ENCODE results near the gene ADIPOR2. TPM values are rescaled to one million over a fixed set of nuclear protein-coding genes. Genes with fewer than 3 reads are reported as not detected.

The ADIPOR2 gene
- total RNA-seq, 1 experiment from 2014 or later: 31.7 TPM

DNA sequence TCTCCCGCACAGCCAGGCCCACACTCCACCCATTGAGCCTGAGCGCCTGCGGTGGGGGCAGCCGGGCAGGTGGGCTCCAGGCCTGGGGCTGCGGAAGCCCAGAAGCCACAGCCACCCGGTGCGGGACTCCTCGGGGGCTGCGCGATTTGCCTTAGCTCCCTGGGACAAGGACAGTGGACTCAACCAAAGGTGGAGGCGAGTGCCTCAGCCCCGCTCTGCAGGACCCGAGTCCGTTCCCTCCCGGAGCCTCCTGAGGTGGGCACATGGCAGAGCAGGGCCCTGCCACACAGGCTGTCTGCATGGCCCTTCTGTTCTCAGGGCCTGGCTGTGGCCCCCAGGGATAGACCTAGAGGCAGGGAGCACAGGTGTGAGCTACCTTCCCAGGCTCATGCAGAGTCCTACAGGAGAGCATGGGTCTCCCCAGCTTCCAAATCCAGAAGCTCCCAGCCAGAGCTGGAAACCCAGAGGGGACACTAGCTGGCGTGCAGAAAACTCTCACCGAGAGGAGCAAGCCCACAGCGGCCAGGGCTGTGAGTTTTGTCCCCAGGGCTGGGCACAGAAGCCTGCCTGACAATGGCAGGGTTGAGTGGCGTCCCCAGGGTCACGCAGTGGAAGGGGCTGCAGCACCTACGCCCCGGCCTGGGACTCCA, 107.2 kb downstream of the ADIPOR2 start:
- DNase-seq (ENCODE audit: low spot score): no peak

DNA sequence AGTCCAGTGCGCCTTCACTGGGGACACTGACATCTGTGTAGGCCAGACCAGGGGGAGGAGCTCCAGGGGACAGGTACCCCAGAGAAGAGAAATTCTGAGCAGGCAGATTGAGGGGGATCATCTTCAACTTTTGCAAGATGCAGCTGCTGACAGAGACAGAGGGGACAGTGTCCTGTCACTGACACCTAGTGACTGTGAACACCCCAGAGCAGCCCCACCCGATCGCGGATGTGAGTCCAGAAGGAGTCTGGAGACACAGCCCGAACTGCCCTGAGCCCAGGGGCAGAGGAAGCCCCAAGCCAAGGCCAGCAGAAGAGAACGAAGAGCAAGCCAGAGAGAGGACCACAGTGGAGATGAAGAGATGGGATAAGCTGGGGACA, 107.8 kb downstream of the ADIPOR2 start:
- no peak for DNase-seq (ENCODE audit: low spot score)

DNA sequence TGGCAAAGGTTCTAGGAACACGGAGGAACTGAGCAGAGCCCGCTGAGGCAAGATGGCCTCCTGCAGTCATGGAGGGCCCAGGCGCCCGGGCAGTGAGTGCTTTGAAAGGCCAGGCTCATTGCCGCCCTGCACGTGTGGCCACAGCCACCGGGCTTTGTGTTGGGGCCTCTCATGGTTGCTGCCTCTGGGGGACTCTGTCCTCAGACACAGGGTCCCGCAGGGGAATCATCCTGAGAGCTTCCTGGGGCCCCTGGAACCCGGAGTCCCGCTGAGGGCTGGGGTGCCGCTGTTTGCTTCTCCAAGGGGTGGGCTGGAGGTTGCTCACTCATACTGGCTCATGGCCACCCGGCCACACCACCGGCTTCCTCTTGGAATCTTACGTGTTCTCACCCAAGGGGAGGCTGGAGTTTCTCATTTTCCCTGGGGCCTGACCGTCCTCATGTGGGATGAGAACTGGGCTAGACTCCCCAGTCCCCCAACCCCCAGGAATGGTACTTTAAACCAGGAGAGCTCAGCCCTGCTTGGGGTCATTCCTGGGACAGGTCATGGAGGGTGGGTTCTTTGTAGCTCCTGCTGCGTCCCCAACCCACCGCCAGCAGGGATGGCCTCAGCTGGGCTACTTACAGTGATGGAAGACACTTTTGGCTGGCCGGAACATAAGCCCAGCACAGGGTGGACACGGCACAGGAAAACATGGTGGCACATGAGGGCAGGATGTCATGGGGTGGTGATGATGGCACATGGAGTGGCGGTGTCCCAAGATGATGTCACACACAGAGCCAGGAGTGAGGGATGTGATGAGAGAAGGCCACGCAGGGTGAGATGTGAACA, 108.4 kb downstream of the ADIPOR2 start:
- no peak for DNase-seq (ENCODE audit: low spot score)

DNA sequence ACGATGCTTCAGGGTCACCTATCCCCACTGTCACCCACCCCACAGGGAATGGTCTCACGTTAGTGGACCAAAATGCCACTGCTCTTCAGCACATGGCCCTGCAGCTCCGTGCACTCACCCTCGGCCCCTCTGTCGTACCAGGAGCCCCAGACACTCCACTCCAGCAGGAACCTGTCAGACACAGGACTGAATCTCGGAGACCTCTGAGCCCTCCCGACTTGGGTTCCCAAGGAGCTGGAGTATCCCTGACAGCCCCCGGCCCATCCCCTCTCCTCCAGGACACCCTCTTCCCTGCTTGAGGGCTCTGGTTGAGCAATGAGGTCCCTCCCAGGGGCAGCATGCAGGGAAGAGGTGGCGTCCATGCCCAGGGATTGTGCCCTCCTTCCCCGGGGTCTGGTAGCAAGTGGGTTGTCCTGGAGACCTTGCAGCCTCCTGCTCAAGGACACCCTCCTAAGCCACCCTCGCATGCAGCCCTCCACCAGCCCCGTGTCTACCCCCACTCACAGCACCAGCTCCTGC, 109.1 kb downstream of the ADIPOR2 start:
- no peak for DNase-seq (ENCODE audit: low spot score)

DNA sequence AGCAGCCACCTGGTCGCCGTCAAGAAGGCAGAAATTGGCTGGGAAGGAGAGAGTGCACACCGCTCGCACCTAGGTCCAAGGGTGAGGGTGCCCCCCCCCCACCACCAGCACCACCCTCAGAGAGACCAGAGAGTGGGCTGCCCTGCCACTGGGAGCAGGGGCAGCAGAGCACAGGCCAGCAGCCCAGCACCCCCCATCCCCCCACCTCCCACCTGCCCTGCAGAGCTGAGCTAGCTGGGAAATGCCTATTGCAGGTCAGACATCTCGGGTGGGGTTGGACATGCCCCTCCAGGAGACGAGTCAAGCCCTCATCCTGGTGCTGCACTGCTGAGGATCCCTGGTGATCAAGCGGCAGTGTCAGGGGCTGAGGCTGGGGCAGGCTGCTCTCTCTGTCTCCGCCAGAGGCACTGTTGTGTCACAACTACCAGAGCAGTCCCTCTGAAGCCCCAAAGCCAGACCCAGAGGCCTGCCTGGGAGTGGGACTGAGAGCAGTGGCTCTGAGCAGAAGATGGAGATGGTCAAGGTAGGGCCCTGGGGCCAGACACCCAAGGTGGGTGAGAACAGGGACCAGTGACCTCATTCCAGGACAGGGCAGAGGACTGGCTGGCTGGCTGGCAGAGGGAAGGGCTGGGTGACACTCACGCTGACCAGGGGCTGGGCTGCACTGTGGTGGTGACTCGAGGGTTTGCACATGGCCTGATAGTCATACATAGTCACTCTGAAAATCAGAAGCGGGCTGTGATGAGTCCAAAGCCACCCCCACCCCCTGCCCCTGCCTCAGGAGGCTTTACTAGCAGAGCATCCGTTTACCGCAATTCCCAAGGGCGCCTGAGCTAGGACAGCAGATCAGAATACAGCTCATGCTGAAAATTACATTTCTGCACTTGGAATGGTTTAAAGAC, 109.8 kb downstream of the ADIPOR2 start:
- peak; percentile 33 for DNase-seq (ENCODE audit: low spot score)

DNA sequence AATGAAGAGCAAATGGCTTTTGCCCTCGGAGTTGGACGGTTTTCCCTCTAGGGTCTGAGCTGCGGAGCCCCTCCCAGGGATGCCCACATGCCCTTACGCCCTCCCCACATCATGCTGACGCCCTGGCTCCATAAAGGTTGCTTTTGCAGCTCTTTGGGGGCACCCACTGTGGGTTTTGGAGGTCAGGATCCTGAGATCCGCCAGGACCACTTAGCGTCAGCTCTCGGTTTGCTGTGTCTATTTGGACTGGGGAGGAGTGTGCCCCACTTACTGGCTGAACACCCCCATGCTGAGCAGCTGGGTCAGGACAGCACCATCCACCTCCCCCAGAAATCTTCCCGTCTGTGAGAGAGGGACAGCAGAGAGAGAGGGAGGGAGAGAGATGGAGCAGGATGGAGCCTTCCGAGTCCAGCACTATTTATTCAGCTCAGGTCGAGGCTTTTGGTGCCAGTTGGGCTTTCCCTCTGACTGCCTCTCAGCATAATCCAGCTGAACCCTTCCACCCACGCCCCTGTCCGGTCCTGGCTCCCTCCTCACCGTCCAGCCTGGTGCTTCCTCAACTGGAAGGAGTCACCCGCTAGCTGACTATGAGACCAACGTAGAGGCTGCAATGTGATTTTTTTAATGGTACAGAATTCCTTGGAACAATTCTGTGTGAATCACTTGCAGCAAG, 110.6 kb downstream of the ADIPOR2 start:
- DNase-seq (ENCODE audit: low spot score): no peak

DNA sequence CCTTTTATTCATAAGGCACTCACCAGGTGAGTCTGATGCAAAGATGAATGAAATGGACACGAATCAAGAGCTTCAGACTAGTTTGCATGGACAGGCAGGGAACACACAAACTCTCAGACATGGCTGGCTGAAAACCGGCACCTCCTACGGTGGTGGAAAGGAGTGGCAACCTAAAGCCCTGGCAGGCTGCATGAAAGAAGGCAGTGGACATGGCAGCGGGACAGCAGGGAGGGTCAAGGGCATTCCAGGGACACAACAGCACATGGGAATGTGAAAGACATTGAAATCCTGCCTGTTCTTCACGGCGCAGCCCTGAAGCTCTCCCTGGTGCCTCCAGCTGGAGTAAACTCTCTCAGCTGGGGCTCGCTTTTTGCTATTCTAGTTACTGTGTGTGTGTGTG, 112.9 kb downstream of the ADIPOR2 start:
- DNase-seq (ENCODE audit: low spot score): no peak

DNA sequence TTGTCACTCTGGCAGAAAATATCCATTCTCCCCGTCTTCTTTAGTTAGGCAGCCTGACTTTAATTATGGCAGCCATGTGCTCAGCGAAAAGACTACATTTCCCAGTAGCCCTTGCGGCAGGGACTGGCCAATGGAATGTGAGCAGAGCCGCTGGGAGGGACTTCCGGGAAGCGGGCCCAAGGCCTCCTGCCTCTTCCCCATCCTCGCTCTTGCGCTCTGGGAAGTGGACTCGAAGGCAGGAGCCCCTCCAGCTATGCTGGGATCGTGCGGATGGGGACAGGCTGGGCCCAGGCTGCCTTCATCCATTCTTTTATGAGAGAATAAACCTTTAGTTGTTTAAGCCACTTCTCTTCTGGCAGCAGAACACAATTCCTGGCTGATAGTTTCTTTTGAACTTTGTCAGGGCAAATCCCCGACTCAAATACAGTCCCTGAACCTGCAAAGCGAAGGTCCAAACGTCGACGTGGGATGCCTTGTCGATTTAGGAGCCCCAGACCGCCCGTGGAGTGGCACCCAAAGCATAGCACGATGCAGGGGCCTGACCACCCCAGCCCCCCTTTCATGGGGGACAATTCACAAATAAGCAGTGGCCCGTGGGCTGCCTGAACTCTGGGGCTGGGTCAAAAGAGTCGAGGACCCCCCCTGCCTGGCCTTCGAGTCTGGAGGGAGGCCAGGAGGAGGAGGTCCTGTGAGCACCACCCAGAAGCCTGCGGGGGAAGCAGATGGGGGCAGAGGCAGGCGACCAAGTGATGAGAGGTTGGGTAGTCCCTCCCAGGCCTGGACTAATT, 113.9 kb downstream of the ADIPOR2 start:
- DNase-seq (ENCODE audit: low spot score): peak; percentile 84

DNA sequence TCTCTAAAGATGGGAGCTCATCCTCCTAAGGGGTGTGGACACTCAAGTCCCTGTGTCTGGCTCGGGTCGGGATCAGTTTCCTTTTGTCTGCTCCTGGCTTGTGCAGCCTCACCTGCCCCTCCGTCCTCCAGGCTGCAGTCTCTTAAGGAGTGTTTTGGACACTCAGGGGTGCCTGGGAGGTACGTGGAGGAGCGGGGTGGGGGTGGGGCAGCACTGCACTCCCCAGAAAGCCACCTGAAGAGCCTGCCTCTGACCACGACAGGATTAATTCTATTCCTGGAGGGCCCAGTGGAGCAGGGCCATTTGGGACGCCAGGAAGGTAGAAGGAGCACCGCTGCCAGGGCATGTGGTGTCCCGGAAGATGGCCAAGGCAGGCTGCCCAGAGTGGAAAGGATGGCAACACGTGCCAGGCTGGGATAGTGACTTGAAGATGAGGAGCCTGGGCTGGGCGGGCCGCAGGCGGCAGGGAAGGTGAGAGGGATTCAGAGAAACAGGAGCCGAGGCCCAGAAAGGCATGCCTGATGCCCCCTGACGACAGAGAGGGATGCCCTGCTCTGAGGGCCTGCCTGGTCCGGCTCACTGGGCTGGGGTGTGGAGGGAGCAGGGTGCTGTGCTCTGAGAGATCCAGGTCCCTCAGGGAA, 114.7 kb downstream of the ADIPOR2 start:
- no peak for DNase-seq (ENCODE audit: low spot score)

DNA sequence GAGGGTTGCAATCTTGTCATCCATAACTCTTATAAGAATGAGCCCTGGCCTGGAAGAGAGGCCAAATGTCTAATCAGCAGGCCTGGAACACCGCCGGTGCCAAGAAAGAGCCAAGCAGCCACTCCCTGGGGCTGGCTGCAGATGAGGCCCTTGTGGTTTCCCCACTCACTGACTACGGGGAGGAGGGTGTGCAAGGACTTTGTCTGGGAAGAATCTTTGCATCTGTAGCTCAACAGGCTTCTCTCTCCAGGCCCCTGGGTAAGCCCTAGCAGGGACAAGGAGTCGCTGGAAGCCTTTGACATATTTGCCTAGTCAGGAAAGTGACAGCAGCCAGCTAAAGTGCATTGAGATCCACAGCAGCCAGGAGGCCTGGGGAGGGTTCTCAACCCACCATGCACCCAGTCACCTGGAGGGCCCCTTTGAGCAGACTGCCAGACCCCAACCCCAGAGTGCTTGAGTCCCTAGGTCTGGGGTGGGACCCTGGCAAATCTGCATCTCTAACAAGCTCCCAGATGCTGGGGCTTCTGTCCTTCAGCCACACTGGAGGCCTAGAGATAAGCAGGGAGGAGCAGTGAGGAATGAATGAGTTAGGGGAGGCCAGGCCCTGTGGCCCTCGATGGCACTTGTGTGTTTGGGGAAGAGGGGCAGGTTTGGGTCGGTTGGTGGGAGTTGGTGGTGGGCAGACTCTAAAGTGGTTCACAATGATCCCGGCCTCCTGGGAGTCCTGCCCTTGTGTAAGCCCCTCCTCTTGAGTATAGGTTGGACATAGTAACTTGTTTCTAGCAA, 115.6 kb downstream of the ADIPOR2 start:
- DNase-seq (ENCODE audit: low spot score): no peak

DNA sequence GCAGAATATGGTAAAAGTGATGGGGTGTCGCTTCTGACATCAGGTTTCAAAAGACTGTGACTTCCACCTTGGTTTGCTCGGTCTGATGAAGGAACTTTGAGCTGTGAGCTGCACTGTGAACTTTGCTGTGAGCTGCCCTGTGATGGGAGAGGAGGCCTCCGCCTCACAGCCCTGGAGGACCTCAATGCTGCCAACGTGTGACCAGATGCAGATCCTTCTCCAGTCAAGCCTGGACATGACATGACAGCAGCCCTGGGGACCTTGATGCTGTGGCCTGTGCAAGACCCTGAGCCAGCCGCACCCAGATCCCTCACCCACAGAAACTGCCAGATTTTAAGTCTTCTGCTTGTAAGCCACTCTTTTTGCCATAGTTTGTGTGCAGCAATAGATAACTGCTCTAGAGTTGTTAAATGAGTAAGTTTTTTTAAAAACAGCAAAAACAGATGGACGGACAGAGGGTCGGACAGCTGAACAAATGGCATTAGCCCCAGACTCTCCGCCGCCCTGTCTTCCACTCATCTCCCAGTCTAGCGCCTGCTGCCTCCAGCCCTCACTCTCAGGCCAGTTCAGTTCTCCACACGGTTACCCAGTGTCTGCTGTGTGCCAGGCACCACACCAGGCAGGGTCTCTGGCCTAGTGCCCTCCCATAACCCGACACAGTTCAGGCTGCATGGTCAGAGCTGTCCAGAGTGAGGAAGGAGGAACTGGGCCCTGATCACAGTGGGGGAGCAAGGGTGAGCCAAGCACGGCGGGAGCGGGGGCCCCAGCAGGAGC, 116.4 kb downstream of the ADIPOR2 start:
- no peak for DNase-seq (ENCODE audit: low spot score)

DNA sequence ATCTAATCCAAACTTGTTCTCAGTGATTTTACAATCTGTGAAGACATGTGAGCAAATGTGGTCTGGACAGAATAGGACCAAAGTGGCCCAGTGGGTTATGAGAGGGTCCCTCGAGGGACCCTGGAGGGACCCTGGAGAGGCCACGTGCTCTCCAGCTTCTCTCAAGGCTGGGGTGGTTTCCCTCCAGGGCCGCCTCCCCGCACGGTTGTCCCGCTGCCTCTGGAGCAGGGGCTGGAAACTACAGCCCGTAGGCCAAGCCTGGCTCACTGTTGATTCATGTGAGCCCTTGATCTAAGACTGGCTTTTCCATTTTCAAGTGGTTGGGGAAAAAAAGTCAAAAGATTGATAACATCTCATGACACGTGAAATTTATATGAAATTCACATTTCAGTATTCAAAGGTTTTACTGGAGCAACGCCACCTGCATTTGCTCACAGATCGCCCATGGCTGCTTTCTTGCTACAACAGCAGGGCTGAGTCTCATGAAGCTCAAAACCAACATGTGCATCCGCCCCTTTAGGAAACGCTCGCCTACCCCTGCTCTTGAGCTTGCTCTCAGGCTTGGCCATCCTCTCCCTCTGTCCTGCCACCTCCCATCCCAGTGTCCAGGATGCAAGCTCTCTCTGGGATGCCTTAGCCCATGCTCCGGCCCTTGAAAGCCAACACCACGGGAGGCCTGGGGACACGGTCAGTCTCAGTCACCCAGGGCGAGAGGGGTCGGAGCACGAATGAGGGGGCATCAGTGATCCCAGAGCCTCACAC, 117.3 kb downstream of the ADIPOR2 start:
- no peak for DNase-seq (ENCODE audit: low spot score)

DNA sequence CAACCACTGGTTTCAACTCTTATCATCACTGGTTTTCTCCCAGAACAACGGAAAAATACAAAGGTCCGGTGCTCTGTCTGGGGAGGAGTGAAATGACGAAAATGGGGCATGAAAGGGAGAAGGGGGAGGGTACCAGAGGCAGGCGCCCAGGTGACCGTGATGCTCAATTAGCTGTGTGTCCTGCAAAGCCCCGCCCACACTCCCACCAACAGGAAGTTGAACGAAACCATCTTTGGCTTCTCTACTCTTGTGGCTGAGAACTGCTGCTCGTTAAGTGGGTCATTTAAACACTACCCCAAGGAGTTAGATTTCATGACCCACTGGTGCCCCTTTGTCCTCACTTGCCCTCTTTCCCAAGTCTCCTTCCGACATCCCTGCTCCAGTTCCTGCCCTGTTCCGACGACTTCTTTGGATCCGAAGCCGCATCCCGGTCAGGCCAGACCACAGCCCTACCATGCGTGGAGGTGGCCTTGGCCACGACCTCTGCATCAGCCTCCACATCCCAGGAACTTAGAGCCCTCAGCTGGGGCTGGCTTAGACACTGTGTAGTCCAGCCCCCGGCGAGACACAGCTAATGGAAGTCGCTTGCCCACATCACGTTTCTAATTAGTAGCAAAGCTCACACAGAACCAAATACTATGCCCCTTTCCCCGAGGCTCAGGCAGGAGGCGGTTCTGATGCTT, 118.1 kb downstream of the ADIPOR2 start:
- no peak for DNase-seq (ENCODE audit: low spot score)

DNA sequence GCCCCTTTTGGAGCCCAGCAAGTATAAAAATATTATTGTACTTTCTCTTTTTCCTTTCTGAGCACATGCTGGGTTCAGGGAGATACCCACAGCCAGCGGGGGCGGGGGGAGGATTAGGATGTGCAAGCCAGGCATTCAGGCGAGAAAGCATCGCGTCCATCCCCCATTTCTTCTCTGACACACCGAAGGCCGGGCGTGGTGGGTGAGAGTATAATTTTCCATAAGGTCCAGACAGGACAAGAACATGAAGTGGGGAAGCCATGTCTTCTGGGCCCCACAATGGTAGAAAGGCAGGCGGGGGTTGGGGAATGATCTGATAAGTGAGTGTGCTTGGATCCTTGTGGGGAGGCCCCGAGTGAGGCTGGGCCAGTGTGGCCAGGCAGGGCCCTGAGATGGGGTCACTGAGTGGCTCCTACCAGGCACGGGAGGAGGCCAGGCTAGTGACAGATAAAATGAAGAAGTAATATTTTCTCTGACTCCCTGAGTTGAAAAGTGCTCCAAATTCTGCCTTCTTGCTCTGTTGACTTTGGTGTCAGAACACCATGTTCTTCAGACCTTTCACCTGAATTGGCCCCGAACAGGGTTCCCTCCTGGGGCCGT, 118.8 kb downstream of the ADIPOR2 start:
- DNase-seq (ENCODE audit: low spot score): no peak

DNA sequence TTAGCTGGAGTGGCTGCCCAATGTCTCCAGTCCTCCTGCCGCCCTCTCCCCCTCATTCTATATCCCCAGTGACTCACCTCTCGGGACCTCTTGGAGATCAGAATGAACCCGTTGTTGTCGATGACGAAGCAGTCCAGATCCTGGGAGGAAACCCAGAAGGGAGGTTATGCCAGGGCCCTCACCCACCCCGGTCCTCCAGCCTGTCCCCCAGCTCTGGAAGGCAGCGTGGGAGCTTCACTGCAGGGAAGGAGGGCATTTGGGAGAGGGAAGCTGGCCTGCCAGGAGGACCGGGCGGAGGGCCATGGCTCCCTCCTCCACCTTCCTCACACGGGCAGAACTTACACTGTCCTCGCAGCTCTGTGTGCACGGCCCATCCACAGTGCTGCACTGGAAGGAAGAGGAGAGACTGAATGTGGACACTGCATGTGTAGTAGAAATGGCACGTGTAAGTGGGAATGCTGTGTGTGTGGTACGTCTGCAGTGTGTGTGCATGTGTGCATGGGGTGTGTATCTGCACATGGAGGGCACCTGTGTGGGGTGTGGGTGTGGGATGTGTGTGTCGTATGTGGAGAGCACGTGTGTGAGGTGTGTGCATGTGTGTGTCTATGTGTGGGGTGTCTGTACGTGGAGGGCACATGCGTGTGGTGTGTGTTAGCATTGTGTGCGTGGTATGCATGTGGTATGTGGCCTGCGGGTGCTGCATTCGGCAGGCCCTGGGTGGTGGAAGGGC, 119.5 kb downstream of the ADIPOR2 start:
- no peak for DNase-seq (ENCODE audit: low spot score)

DNA sequence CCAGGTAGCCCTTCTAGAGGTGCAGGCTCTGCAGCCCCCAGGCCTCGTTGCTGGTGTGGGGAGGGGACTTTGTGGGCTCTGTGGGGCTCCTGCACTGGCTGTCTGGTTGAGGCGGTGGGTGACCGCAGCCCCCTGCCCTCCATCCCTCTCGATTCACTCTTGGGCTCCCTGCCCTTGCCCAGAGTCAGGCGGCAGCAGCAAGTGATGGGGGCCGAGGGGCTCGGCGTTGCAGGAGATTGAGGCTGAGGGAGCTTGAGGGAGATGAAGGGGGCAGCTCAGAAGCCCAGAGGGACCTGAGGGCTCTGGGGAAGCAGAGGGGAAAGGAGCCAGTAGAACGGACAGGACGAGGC, 120.0 kb downstream of the ADIPOR2 start:
- no peak for DNase-seq (ENCODE audit: low spot score)
